Mesodermal cell (in vitro differentiated cells): ENCODE measurements around the gene KRTAP10-8.
"Not testable (repeated sequence)": the region's sequence is repeated elsewhere in the genome, so short reads cannot be mapped to it uniquely, and the experiment has no call there.

Source experiments
- H3K27ac ChIP-seq: 2 replicates; pipeline ENCODE4 v1.7.0; 2013; ENCODE audit warnings: mild to moderate bottlenecking, low read depth, low read length, moderate library complexity; ENCODE audit not compliant: severe bottlenecking
- H3K36me3 ChIP-seq: 2 replicates; pipeline ENCODE4 v1.7.1; 2013; ENCODE audit warnings: mild to moderate bottlenecking, low read length, moderate library complexity; ENCODE audit not compliant: control insufficient read depth, insufficient read depth
- H3K4me1 ChIP-seq: one replicate; pipeline ENCODE4 v1.7.1; 2013; ENCODE audit warnings: mild to moderate bottlenecking, low read length; ENCODE audit not compliant: insufficient read depth, control insufficient read depth, poor library complexity, severe bottlenecking
- H3K4me3 ChIP-seq: 2 replicates; pipeline ENCODE4 v1.7.0; 2013; ENCODE audit warnings: low read length, control low read depth, mild to moderate bottlenecking; ENCODE audit not compliant: insufficient read depth, poor library complexity, severe bottlenecking; ENCODE audit errors: extremely low read depth
- H3K9me3 ChIP-seq: 2 replicates; pipeline ENCODE4 v1.7.1; 2013; ENCODE audit warnings: mild to moderate bottlenecking, low read length, moderate library complexity; ENCODE audit not compliant: control insufficient read depth
- WGBS, 2 experiments: methylation state at CpG; one replicate each; pipeline ENCODE4 v1.1.5; 2013; ENCODE audit warnings: missing lambda C conversion rate in 2 of 2; ENCODE audit not compliant: insufficient coverage in 2 of 2; 5-methylcytosine and 5-hydroxymethylcytosine counted together

The KRTAP10-8 gene

DNA sequence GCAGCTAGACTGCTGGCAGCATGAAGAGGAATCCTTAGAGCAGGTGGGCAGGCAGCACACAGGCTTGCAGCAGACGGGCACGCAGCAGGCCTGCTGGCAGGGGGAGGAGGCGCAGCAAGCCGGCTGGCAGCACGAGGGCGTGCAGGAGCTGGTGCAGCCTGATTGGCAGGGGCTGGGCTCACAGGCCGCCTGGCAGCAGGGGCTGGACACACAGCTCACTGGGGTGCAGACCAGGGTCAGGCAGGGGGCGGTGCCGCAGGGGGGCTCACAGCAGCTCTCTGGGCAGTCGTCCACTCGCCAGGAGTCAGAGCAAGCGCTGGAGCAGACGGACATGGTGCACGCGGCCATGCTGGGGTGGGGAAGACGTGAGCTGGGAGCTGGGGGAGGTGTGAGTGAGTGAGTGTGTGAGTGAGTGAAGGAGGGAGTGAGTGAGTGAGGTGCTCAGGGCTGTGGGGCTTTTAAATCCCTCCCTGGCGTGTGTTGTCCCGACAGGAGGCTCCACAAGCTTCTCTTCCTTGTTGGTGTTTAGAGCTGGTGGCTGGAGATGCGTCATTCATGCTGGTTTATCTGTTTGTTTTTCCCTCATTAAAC, 31.6 kb upstream of the KRTAP10-8 start, which contains the start of gene KRTAP10-5:
Gene KRTAP10-5 (minus strand): TSS at position 374 of the 591 bp plus-strand sequence. CDS start 26 bp downstream, at position 348.
- not testable (repeated sequence) for H3K36me3 ChIP-seq, H3K4me3 ChIP-seq, H3K4me1 ChIP-seq, H3K9me3 ChIP-seq, H3K27ac ChIP-seq
- 81 to 88% methylated on average over 9 to 14 of the region's 19 CpGs for WGBS, 2 experiments

DNA sequence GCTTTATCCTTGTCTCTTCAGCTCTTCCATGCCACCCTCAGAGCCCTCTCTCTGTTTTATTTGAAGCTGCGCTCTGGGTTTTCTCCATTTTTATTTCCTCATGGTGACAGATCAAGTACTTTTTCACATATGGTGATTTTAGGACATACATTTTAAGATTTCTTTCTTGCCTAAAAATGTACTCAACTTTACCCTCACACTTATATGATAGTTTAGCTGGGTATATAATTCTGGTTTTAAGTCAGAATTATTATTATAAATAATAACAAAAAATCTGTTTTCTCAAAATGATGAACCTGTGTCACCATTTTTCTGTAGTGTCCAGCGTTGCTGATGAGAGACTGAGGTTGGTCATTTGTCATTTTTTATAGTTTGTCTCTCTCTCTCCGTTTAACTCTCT, 30.7 kb upstream of the KRTAP10-8 start:
- no peak overlapping the region for H3K27ac ChIP-seq
- H3K4me1 ChIP-seq, result no peaks in the 10 kb centered on the region
- no peaks in the 10 kb centered on the region for H3K36me3 ChIP-seq
- H3K4me3 ChIP-seq, result no peak overlapping the region
- H3K9me3 ChIP-seq, result peaks cover 8% of the 10 kb centered on the region
- WGBS, 2 experiments, result no CpG with 5 or more reads among the region's 3 CpGs

DNA sequence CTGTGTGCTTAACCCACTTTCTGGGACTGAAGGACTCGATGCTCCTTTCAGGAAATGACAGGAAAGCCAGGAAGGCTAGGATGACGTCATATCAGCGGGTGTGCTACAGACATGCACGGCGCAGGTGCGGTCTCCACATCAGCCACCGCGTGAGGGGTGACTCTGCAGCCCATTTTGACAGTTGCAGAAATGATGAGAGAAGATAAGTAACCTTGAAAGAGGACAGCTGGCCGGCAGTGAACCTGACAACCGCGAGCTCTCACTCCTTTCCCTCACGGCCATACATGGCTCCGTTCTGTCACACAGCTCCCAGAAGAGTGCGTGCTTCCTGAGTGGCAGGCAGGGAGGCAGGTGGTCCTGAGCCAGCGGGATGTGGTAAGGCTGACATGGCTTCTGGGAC, 29.8 kb upstream of the KRTAP10-8 start:
- Histone ChIP-seq H3K36me3 (no peaks in the 10 kb centered on the region), H3K9me3 (peaks cover 5% of the 10 kb centered on the region), H3K4me1 (no peaks in the 10 kb centered on the region), H3K27ac (no peak overlapping the region), H3K4me3 (no peak overlapping the region)
- WGBS, 2 experiments, result 80 to 95% methylated on average over 13 to 14 of the region's 15 CpGs

- Histone ChIP-seq H3K27ac (no peak overlapping the region), H3K36me3 (no peaks in the 10 kb centered on the region), H3K4me1 (no peaks in the 10 kb centered on the region), H3K9me3 (no peaks in the 10 kb centered on the region), H3K4me3 (no peak overlapping the region)
- 64 to 69% methylated on average over 10 to 11 of the region's 11 CpGs for WGBS, 2 experiments
Observed at GRCh38 chr21:44583089-44583799, 28.6 kb upstream of the KRTAP10-8 start.

- Histone ChIP-seq H3K4me1 (no peaks in the 10 kb centered on the region), H3K27ac (no peak overlapping the region), H3K4me3 (no peak overlapping the region), H3K9me3 (no peaks in the 10 kb centered on the region), H3K36me3 (no peaks in the 10 kb centered on the region)
- 80 to 87% methylated on average over 2 to 3 of the region's 6 CpGs for WGBS, 2 experiments
Observed at GRCh38 chr21:44583800-44584147, 28.1 kb upstream of the KRTAP10-8 start.

DNA sequence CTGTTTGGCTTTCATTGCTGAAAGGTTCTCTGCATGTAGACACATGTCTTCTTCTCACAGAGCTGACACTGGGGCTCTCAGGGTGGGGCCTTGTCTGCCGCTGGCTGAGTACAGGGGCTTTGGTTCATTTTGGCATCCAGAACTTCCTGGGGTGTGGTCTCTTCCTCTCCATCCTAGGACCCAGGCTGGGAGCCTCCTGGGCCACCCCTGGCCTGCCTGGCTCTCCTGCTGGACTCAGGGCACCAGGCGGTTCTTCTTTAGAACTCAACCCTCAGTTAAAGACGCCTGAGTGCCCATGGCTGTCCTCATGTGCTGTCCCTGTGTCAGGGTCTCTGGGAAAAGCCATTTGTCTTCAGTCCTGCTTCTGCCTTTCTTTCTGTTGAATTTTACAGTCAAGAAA, 26.0 kb upstream of the KRTAP10-8 start:
- H3K4me1 ChIP-seq, result no peaks in the 10 kb centered on the region
- no peak overlapping the region for H3K4me3 ChIP-seq
- WGBS, 2 experiments, result 95 to 96% methylated on average over 3 of the region's 3 CpGs
- H3K9me3 ChIP-seq, result no peaks in the 10 kb centered on the region
- H3K27ac ChIP-seq, result no peak overlapping the region
- H3K36me3 ChIP-seq, result no peaks in the 10 kb centered on the region

- Histone ChIP-seq H3K9me3 (no peaks in the 10 kb centered on the region), H3K4me3 (no peak overlapping the region), H3K4me1 (peaks cover 9% of the 10 kb centered on the region), H3K36me3 (no peaks in the 10 kb centered on the region), H3K27ac (no peak overlapping the region)
- 100% methylated on average over 2 of the region's 2 CpGs for WGBS, 2 experiments
Observed at GRCh38 chr21:44589094-44589493, 22.8 kb upstream of the KRTAP10-8 start.

DNA sequence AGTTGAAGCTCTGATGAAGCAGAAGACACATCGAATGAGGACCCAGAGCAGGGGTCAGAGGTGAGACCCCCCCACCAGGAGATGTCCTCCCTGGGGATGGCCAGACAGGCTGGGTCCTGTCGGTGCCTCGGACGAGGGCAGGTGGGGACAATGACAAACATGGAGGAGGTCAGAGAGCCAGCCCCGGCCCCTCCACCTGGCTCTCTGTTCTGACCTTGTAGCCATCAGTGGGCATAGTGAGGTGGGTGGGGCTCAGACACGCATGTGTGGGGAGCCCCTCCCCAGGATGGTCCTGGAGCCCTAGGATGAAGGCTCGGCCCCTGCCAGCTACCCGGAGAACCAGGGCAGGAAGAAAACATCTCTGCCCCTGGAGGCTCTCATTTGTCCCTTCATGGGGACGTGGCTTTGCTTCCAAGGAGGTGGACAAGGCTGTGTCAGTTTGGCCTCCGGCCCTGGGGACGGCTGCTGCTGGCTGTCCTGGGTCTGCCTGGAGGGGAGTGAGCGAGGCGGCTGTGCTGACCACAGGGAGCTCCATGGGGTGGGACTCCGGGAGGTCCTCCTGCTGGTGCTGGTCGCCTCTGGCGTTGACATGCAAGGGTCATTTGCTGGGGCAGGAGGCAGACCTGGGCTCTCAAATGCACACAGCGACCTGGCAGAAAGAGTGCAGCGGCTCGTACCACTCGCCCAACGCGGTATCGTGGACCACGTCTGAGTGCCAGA, 22.1 kb upstream of the KRTAP10-8 start:
- H3K4me3 ChIP-seq, result no peak overlapping the region
- 93 to 94% methylated on average over 23 to 24 of the region's 24 CpGs for WGBS, 2 experiments
- H3K36me3 ChIP-seq, result no peaks in the 10 kb centered on the region
- H3K27ac ChIP-seq, result no peak overlapping the region
- peaks cover 10% of the 10 kb centered on the region for H3K4me1 ChIP-seq
- no peaks in the 10 kb centered on the region for H3K9me3 ChIP-seq

DNA sequence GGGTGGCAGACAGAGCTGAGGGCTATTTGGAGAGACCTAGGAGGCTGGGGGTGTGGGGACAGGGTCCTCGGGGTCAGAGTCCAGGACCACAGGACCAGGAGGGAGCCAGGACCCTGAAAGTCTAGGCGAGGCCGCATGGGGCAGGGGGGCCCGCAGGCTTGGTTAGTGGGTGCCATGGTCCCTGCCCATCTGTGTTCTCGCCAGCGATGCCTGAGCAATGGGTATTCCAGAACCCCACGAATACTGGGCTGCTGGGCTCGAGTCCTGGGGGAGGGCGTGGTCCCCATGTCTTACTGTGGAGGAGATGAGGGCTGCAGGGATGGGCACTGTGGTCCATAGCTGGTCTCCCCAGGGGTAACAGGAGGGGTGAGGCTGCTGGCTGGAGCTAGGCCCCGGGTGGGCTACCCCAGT, 21.6 kb upstream of the KRTAP10-8 start:
- peaks cover 10% of the 10 kb centered on the region for H3K4me1 ChIP-seq
- no peak overlapping the region for H3K27ac ChIP-seq
- no peaks in the 10 kb centered on the region for H3K9me3 ChIP-seq
- 100% methylated on average over 2 of the region's 10 CpGs; no CpG with 5 or more reads in 1 of the 2 experiments for WGBS, 2 experiments
- no peaks in the 10 kb centered on the region for H3K36me3 ChIP-seq
- no peak overlapping the region for H3K4me3 ChIP-seq

GRCh38 chr21:44590897-44591800, 20.7 kb upstream of the KRTAP10-8 start:
- H3K4me1 ChIP-seq, result peaks cover 10% of the 10 kb centered on the region
- not testable (repeated sequence) for H3K4me3 ChIP-seq, H3K27ac ChIP-seq, H3K36me3 ChIP-seq, H3K9me3 ChIP-seq
- WGBS, 2 experiments, result 86 to 88% methylated on average over 9 to 14 of the region's 19 CpGs
